SK-N-SH (cell line): ENCODE measurements around the gene LIPE.

Source experiments
- CHD2 ChIP-seq: fragments of 150-350 bp; IDR thresholded peaks from 2 replicates; pipeline ENCODE4 v1.6.1; 2018; ENCODE audit warnings: low read length; ENCODE audit not compliant: partially characterized antibody
- CTCF ChIP-seq: fragments of 200-600 bp; sonication (generic); IDR thresholded peaks from 2 replicates; pipeline ENCODE4 v1.6.1; 2017; ENCODE audit warnings: antibody characterized with exemption, mild to moderate bottlenecking, moderate library complexity
- FOXM1 ChIP-seq: IDR thresholded peaks from 2 replicates; pipeline ENCODE4 v1.4.0; 2012; ENCODE audit warnings: low read depth, mild to moderate bottlenecking
- GATA2 ChIP-seq: sonication (generic); formaldehyde crosslinking; IDR thresholded peaks from 2 replicates; pipeline ENCODE4 v1.5.0; 2020; ENCODE audit warnings: mild to moderate bottlenecking, missing genetic modification reagents
- MAX ChIP-seq: IDR thresholded peaks from 2 replicates; pipeline ENCODE4 v1.4.0; 2012; ENCODE audit warnings: low read depth
- MXI1 ChIP-seq: IDR thresholded peaks from 2 replicates; pipeline ENCODE4 v1.6.1; 2012; ENCODE audit warnings: mild to moderate bottlenecking, low read depth, low read length, improper control_type of control experiment
- NFIC ChIP-seq: IDR thresholded peaks from 2 replicates; pipeline ENCODE4 v1.4.0; 2012; ENCODE audit warnings: borderline replicate concordance
- NRF1 ChIP-seq: IDR thresholded peaks from 2 replicates; pipeline ENCODE4 v1.6.1; 2012; ENCODE audit warnings: low read depth, mild to moderate bottlenecking, low read length
- POLR2AphosphoS5 ChIP-seq: IDR thresholded peaks from 2 replicates; pipeline ENCODE4 v1.6.1; 2012; ENCODE audit warnings: low read depth, low read length
- RFX5 ChIP-seq: IDR thresholded peaks from 2 replicates; pipeline ENCODE4 v1.6.1; 2012; ENCODE audit warnings: mild to moderate bottlenecking, improper control_type of control experiment, low read length
- SIN3A ChIP-seq: IDR thresholded peaks from 2 replicates; pipeline ENCODE4 v1.6.1; 2012; ENCODE audit warnings: low read depth, mild to moderate bottlenecking, low read length, moderate library complexity, borderline replicate concordance
- TAF1 ChIP-seq: IDR thresholded peaks from 2 replicates; pipeline ENCODE4 v1.6.1; 2012; ENCODE audit warnings: low read depth, mild to moderate bottlenecking, low read length, moderate library complexity, borderline replicate concordance
- YY1 ChIP-seq: IDR thresholded peaks from 2 replicates; pipeline ENCODE4 v1.4.0; 2012; ENCODE audit warnings: low read depth, mild to moderate bottlenecking
- ZBTB33 ChIP-seq: IDR thresholded peaks from 2 replicates; pipeline ENCODE4 v1.4.0; 2012; ENCODE audit warnings: low read depth, borderline replicate concordance

- TF ChIP-seq CTCF (no peak), POLR2AphosphoS5 (no peak), MAX (no peak), NFIC (no peak), NRF1 (no peak), FOXM1 (no peak), TAF1 (no peak), CHD2 (no peak), RFX5 (no peak), YY1 (no peak), ZBTB33 (no peak), MXI1 (no peak), GATA2 (no peak), SIN3A (no peak)
Observed at GRCh38 chr19:42412661-42413076, 14.5 kb downstream of the LIPE start.
